ENCODE measurements around the gene ERBB4.

Gene ERBB4

DNA sequence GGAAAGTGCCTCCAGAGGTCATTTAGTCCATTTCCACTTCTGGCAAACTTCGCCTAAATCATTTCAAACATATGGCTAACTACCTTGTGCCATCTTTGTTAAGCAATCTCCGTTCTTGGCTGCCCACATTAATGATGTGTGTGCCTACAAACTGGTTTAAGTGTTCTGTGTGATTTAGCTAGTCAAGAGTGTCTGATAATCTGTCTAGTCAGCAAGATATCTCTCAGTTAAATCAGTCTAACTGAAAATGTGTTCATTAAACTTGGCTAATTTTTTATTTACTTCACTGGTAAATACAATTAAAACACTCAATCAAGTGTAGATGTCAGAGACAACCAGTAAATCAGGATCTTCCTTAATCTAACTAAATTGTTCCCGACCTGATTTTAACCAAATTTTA, 352.4 kb downstream of the ERBB4 start:
- H3K4me3 ChIP-seq (ENCODE audit: control insufficient read depth, low read depth, low read length) = no peak overlapping the region
- DNase-seq (ENCODE audit: low read depth) = no peak
- TF ChIP-seq, protein P1, sequence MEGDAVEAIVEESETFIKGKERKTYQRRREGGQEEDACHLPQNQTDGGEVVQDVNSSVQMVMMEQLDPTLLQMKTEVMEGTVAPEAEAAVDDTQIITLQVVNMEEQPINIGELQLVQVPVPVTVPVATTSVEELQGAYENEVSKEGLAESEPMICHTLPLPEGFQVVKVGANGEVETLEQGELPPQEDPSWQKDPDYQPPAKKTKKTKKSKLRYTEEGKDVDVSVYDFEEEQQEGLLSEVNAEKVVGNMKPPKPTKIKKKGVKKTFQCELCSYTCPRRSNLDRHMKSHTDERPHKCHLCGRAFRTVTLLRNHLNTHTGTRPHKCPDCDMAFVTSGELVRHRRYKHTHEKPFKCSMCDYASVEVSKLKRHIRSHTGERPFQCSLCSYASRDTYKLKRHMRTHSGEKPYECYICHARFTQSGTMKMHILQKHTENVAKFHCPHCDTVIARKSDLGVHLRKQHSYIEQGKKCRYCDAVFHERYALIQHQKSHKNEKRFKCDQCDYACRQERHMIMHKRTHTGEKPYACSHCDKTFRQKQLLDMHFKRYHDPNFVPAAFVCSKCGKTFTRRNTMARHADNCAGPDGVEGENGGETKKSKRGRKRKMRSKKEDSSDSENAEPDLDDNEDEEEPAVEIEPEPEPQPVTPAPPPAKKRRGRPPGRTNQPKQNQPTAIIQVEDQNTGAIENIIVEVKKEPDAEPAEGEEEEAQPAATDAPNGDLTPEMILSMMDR (conservative IDR thresholded peaks at IDR 0.05; ENCODE audit: control insufficient read depth, insufficient read depth, low read depth, low read length) = no peak

DNA sequence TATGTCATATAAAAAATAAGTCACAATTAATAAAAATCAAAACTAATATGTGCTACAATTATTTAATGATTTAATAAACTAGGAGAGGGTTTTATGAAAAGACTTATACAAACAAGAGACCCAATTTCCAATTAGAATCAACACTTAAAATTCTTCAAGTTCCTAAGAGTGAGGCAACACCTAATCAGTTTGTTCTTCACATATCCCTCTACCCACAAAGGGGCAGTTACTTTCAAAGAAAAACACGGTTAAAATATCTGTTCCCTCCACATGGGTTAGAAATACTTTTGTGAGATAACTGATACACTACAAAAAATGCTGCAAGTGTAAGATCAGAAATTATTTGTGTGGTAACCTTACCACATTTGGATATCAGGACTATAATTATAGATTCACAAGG, 357.0 kb downstream of the ERBB4 start:
- DNase-seq (ENCODE audit: low read depth) = no peak
- TF ChIP-seq, protein P1 (conservative IDR thresholded peaks at IDR 0.05; ENCODE audit: control insufficient read depth, insufficient read depth, low read depth, low read length) = no peak
- no peak overlapping the region for H3K4me3 ChIP-seq (ENCODE audit: control insufficient read depth, low read depth, low read length)

DNA sequence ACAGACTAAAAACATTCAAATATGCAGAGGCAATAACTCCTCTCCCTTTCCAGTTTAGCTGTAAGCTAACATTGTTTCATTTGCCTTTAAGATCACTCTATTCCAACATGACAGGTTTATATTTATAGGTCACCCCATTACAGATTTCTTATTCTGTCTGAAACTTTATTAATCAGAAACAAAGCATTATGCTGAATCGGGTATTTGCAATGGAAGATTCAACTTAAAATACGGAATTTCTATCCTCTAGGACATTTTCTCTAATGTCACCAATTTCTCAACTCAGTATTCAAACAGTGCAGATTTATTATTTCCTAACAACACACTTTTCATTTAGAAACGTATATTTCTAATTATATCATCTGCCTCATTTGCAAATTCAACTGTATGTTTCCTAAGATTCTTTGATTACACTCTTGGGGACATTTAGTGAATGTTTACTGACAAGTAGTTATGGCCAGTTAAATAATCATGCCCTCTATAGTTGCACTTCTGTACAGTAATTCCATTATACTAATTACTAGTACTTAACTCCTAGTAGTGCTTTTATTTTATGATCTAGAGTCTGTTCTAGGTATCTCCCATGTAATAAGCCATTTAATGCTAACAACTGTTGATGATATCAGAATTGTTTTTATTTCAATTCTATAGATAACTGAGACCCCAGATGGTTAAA, 358.1 kb downstream of the ERBB4 start:
- TF ChIP-seq, protein P1 (conservative IDR thresholded peaks at IDR 0.05; ENCODE audit: control insufficient read depth, insufficient read depth, low read depth, low read length) = no peak
- H3K4me3 ChIP-seq (ENCODE audit: control insufficient read depth, low read depth, low read length) = no peak overlapping the region
- no peak for DNase-seq (ENCODE audit: low read depth)

DNA sequence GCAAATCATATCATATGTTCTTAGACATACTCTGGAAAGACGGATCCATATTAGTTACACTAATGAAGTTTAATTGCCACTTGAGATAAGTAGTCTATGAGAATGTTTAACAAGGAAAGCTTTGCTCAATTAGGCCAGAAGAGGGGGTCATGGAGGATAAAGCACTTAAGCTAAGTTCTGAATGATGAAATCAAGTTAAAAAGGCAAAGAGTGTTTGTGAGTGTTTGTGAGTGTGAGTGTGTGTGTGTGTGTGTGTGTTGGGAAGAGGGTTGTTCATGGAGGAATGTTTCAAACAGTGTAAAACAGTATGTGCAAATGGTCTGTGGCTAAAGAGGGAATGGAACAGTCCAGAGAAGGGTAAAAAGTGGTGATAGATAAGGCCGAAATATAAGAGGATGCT, 360.9 kb downstream of the ERBB4 start:
- H3K4me3 ChIP-seq (ENCODE audit: control insufficient read depth, low read depth, low read length) = no peak overlapping the region
- TF ChIP-seq, protein P1 (conservative IDR thresholded peaks at IDR 0.05; ENCODE audit: control insufficient read depth, insufficient read depth, low read depth, low read length) = no peak
- peak; percentile 20 for DNase-seq (ENCODE audit: low read depth)

DNA sequence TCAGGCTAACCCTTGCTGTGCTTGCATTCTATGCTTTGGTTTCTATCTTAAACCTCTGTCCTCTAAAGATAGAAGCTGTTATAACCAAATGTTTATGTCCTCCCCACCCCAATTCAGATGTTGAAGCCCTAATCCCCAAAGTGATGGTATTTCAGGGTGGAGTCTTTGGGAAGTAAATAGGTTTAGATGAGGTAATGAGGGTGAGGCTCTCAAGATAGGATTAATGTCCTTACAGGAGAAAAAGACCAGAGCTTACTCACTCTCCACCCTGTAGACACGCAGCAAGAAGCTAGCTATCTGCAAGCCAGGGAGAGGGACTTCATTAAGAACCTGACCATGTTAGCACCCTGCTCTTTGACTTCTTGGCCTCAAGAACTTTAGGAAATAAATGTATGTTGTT, 362.5 kb downstream of the ERBB4 start:
- H3K4me3 ChIP-seq (ENCODE audit: control insufficient read depth, low read depth, low read length) = no peak overlapping the region
- DNase-seq (ENCODE audit: low read depth) = no peak
- TF ChIP-seq, protein P1 (conservative IDR thresholded peaks at IDR 0.05; ENCODE audit: control insufficient read depth, insufficient read depth, low read depth, low read length) = no peak

DNA sequence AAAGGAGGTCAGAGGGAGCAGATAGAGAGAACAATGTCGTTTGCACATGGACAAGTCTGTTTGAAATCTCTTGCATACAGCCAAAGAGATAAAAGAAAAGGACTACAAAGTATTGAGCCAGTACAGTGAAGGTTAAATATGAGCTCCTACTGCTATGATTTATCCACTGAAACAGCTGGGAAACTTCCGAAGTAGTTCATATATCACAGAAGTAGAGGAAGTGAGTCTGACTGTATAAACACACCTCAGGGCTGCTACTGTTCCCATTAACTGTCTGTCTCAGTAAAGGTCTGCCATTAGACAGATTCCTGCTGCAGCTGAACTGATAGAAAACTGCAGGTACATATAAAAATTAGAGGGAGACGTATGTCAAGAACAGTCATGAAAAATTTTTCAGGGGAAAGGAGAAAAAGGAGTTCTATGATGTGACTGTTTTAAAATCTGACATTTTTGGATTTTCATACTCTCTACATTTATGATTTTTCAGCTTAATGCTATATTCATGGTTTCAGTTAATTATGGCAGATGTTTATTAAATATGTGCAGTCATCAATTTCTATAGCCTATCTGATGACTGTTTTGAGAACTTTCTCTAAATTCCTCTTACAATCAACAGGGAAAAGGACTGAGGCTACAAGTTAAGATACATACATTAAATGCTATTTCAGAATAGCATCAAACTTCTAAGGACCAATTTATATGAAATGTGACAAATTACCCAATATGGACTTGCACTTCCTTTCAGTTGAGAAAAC, 364.7 kb downstream of the ERBB4 start:
- no peak overlapping the region for H3K4me3 ChIP-seq (ENCODE audit: control insufficient read depth, low read depth, low read length)
- TF ChIP-seq, protein P1 (conservative IDR thresholded peaks at IDR 0.05; ENCODE audit: control insufficient read depth, insufficient read depth, low read depth, low read length) = no peak
- DNase-seq (ENCODE audit: low read depth) = no peak
